H7 (cell line): ENCODE data around the gene BEND5. TPM values are rescaled to one million over a fixed set of nuclear protein-coding genes. Genes with fewer than 3 reads are reported as not detected.
A peak's percentile ranks its signal among the peaks of the same experiment; 100 is the strongest.

Experiments used
- DNase-seq: peaks from one replicate; pipeline ENCODE4 v3.0.0; 2012
- H3K27me3 ChIP-seq: 2 replicates; pipeline ENCODE4 v1.6.0; 2011; ENCODE audit warnings: mild to moderate bottlenecking, low read length; ENCODE audit not compliant: control insufficient read depth, insufficient read depth
- H3K36me3 ChIP-seq: replicated peaks from 2 replicates; pipeline ENCODE4 v1.5.1; 2011; ENCODE audit warnings: low read length; ENCODE audit not compliant: control insufficient read depth, insufficient read depth
- H3K4me3 ChIP-seq: 2 replicates; pipeline ENCODE4 v1.5.1; 2011; ENCODE audit warnings: low read depth, mild to moderate bottlenecking, control low read depth, low read length, moderate library complexity; ENCODE audit not compliant: insufficient read depth
- total RNA-seq: library from RNA; depleted of rRNA; stranded (reverse); fragments of >200 nt; shearing (Covaris generic); gene quantifications from 2 replicates; pipeline ENCODE4 v1.2.3, GENCODE V29; 2014

The BEND5 gene
- total RNA-seq, 1 experiment from 2014 or later = 13.1 TPM

DNA sequence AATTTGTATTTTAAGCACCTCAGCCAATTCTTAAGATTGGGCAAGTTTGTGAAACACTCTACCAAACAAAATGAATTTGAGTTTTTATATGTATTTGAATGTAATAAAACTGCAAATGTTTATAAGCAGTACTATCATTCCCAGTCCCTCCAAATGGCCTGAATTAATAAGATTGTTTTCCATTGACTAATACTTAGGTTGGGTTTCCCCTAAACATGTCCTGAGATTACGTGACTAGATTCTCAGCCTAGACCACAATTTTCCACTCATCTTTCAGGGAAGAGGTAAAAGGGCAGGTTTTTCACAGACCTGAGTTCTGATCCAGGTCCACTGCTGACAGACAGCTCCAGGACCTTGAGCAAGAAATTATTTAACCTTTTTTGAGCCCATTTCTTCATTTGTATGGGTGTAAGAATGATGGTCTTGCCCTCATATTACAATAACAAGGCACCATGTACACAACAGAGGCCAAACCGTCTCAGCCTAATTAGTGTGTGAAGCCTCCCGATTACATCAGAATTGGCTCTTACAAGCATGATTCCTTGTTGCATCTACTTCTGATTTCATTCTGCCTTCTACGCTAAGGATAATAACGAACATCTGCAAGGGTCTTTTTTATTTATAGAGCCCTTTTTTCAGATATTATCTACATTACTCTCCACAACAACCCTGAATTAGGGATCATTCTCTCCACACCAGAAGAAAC, 51.2 kb downstream of the BEND5 start:
- no peak overlapping the region for H3K4me3 ChIP-seq
- no peak for DNase-seq
- no peaks in the 10 kb centered on the region for H3K27me3 ChIP-seq
- no peaks in the 10 kb centered on the region for H3K36me3 ChIP-seq

GRCh38 chr1:48720929-48721328, 55.8 kb downstream of the BEND5 start:
- Histone ChIP-seq H3K36me3 (no peaks in the 10 kb centered on the region), H3K4me3 (no peak overlapping the region), H3K27me3 (no peaks in the 10 kb centered on the region; the same call in 1 of the 2 replicates)
- DNase-seq = no peak

- H3K4me3 ChIP-seq = no peak overlapping the region
Measured at GRCh38 chr1:48718705-48719104, 58.0 kb downstream of the BEND5 start.

DNA sequence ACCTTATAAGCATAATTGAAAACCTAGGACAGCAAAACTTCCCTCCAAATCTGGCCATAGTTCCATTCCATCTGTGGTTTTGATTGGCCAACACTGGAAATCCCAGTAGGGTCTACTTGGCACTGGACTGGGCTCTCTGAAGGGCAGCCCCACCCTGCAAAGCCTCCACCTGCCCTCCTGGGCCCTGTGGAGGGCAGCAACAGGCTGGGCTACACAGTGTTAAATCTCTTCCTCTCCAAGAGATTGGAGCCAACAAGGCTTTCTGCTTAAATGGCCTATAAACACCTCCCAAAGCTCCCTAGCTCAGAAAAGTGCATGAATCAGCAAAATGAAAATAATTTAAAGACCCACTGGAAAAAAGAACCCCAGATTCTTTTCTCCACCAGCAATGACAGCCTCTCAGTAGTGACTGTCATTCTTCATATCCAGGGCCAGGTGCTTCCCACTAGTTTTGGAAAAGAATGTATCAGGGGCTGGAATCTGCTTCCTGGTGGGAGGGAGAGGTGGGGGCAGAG, 58.5 kb downstream of the BEND5 start:
- Histone ChIP-seq H3K4me3 (no peak overlapping the region), H3K27me3 (no peaks in the 10 kb centered on the region; the same call in 1 of the 2 replicates), H3K36me3 (no peaks in the 10 kb centered on the region)
- no peak for DNase-seq

More at GRCh38 chr1:48718705-48719104, 58.0 kb downstream of the BEND5 start:
- no peak for DNase-seq
- Histone ChIP-seq H3K36me3 (no peaks in the 10 kb centered on the region), H3K27me3 (no peaks in the 10 kb centered on the region; the same call in 1 of the 2 replicates)

DNA sequence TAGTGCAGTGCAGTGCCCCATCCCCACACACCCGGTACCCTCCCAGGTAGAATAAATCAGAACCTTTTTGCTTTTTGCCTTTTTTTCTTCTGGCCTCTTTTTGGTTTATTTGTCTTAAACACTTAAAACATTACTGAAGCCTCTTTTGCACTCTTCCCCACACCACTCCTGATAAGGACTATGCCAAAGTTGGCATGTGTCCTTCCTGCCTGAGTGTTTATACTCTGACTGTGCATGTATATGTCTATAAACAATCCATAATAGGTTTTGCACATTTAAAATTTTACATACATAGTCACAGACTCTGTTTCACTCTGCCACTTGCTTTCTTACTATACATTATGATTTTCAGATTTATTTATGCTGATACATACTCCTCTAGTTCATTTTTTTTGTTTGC, 59.6 kb downstream of the BEND5 start:
- DNase-seq = no peak
- Histone ChIP-seq H3K27me3 (no peaks in the 10 kb centered on the region; the same call in 1 of the 2 replicates), H3K36me3 (no peaks in the 10 kb centered on the region), H3K4me3 (no peak overlapping the region)

GRCh38 chr1:48715921-48716320, 60.8 kb downstream of the BEND5 start:
- no peak for DNase-seq
- H3K27me3 ChIP-seq = no peaks in the 10 kb centered on the region; the same call in 1 of the 2 replicates
- no peak overlapping the region for H3K4me3 ChIP-seq
- H3K36me3 ChIP-seq = no peaks in the 10 kb centered on the region

GRCh38 chr1:48710915-48711314, 65.8 kb downstream of the BEND5 start:
- no peaks in the 10 kb centered on the region for H3K36me3 ChIP-seq
- DNase-seq = no peak
- H3K4me3 ChIP-seq = no peak overlapping the region
- no peaks in the 10 kb centered on the region for H3K27me3 ChIP-seq

DNA sequence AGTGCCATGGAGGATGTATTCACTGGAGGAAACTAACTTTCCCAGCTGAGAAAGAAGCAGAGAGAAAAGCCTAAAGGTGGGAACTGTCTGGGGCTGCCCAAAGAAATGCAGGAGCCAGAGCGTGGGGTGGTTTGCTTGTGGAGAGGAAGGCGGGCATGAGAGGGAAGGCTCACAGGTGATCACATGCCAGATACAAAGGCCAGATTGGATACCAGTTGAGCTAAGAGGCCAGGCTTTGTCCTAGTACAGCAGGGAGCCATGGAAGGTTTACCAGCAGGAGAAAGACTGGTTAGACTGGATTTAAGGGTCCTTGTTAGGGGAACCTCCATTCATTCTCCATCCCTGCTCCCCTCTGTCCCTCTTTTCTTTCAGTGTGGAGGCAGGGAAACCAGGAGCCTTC, 66.4 kb downstream of the BEND5 start:
- DNase-seq = peak; percentile 42
- Histone ChIP-seq H3K27me3 (no peaks in the 10 kb centered on the region), H3K4me3 (no peak overlapping the region), H3K36me3 (no peaks in the 10 kb centered on the region)

DNA sequence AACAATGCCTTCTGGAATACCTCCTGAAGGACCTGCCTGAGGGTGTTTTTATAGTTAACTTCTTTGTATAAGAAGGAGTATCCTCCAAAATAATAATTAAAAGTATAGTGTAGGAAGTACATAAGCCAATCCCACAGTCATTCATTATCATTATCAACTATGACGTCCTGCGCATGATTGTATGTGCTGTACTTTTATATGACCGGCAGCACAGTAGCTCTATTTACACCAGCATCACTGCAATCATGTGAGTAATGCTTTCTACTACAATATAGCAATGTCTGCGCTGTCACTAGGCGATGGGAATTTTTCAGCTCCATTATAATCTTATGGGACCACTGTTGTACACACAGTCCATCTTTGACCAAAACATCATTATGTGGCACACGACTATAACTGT, 72.0 kb downstream of the BEND5 start:
- H3K27me3 ChIP-seq = peaks cover 1% of the 10 kb centered on the region; the same call in 1 of the 2 replicates
- no peak for DNase-seq
- no peak overlapping the region for H3K4me3 ChIP-seq
- no peaks in the 10 kb centered on the region for H3K36me3 ChIP-seq

GRCh38 chr1:48701445-48701844, 75.2 kb downstream of the BEND5 start:
- DNase-seq = no peak
- Histone ChIP-seq H3K36me3 (no peaks in the 10 kb centered on the region), H3K27me3 (peaks cover 1% of the 10 kb centered on the region; the same call in 1 of the 2 replicates), H3K4me3 (no peak overlapping the region)

DNA sequence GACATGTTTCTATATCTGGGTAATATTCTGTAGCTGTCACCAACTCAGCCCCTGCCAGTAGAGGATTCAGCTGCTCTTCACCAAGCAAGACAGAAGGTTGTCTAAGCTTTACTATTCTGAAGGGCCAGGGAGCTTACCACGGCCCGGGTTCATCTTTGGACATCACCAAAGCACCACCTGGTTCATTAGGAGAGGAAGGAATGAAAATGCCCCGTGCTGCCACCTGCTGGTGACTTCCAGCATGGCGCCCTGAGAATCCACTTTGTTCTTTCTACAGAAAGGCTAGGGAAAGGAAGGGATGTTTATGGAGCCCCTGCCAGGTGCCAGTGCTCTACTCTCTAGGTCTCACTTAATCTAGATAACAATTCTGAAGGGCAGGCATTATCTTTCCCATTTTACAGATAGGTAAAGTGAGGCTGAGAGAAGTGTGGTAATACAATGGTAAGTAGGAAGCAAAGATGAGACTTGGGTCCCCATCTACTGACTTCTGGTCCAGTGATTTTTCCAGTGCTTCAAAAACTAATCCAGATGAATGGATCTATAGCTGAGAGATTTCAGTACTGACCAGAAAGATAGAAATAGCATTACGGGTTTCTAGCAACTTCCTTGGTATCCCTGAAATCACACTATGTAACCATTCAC, 79.5 kb downstream of the BEND5 start:
- peak; percentile 62 for DNase-seq
- H3K4me3 ChIP-seq = no peak overlapping the region
- peaks cover 1% of the 10 kb centered on the region; the same call in 1 of the 2 replicates for H3K27me3 ChIP-seq
- H3K36me3 ChIP-seq = no peaks in the 10 kb centered on the region

DNA sequence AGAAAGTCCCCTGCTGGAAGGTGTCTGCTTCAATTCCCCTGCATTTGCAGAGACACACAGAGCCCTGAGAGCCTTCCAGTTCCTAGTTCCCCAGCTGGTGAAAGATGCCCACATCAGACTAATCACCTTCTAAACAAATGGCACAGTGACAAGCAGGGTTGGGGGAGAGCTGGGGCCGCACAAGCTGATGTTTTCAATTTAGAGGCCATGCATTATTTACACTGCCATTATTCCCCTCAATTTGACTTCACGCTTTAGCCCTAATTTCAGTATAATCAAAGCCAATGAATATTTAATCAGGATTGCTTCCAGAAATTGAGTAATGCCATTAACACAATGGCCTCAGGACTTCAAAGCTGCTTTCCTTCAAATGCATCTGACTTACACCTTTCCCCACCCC, 81.5 kb downstream of the BEND5 start:
- DNase-seq = no peak
- Histone ChIP-seq H3K27me3 (no peaks in the 10 kb centered on the region; the same call in 1 of the 2 replicates), H3K36me3 (no peaks in the 10 kb centered on the region), H3K4me3 (no peak overlapping the region)

- Histone ChIP-seq H3K4me3 (no peak overlapping the region), H3K27me3 (no peaks in the 10 kb centered on the region; the same call in 1 of the 2 replicates), H3K36me3 (no peaks in the 10 kb centered on the region)
- no peak for DNase-seq
Measured at GRCh38 chr1:48693674-48694320, 82.9 kb downstream of the BEND5 start.

DNA sequence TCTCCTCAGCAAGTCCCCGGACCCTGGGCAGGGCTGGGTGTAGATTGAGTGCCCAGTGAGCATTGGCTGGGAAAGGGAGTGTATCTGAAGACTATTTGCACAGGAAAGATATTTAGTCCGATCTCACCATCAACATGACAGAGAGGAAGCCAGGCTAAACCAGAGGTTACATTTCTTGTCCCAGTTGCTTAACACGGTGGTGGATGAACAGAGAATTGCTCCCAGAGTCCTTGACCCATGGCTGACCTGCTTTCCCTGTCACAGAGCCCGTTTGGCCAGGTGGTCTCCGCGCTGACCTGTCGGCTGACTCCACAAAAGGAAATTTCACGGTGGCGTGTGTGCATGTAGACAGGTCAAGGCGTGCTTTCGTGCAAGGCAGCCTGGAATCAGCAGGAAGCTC, 83.5 kb downstream of the BEND5 start:
- no peaks in the 10 kb centered on the region for H3K36me3 ChIP-seq
- DNase-seq = no peak
- H3K27me3 ChIP-seq = no peaks in the 10 kb centered on the region; the same call in 1 of the 2 replicates
- no peak overlapping the region for H3K4me3 ChIP-seq
